ENCODE measurements around the gene GJA4. TPM values are rescaled to one million over a fixed set of nuclear protein-coding genes. Genes with fewer than 3 reads are reported as not detected.

Gene GJA4
- total RNA-seq, 1 donor from 2014 or later = 6.1 TPM

DNA sequence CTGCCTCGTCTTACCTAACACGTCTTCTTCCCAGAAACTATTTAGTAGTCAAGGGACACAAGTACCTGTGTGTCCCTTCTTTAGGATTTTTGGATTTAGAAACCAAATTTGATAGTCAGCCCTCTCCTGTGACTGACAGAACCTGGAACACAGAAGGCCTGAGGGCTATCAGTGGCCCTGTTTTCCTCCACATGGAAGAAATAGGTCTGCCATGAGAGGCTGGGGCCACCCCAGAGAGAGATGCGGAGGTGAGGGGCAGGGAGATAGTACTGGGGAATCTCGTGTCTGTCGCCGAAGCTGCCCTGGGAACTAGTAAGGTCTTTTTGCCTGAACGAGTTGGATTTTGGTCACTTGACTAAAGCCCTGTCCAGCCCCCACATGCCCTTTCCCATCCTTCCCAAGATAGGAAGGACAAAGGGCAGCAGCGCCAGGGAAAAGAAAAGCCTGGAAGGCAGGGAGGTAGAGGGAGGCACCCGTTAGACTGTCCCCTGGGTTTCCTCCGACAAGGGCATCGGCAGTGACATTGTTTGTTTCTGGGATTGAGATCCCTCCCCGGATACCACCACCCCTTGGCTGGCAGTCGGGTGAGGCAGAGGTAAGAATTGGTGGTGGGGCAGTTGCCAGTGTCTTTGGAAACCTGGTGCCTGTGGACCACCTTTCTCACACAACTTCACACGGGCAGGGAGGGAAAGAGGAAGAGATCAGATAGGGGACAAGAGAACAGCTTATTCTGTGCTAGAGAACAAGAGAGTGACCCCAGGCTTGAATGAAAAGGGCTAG lies 46.9 kb downstream of the GJA4 start:
- DNase-seq = no peak

DNA sequence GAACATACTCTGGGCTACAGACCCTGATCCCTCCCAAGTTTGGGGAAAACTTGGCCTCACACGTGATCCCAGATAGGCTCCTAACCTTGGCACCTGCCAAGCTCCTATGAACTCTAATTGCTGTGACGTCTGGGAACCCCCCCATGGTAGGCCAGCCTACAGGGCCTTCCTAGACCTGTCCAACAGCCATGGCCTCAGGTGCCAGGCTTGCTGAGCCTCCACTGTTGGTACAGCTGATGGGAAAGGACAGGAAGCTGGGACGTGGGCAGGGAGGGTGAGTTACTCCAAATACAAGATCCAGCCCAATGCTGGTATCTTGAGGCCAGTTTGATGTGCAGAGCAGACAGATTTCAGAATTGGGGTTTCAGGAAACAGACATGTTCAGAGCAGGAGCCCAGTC lies 47.6 kb downstream of the GJA4 start:
- DNase-seq = no peak

DNA sequence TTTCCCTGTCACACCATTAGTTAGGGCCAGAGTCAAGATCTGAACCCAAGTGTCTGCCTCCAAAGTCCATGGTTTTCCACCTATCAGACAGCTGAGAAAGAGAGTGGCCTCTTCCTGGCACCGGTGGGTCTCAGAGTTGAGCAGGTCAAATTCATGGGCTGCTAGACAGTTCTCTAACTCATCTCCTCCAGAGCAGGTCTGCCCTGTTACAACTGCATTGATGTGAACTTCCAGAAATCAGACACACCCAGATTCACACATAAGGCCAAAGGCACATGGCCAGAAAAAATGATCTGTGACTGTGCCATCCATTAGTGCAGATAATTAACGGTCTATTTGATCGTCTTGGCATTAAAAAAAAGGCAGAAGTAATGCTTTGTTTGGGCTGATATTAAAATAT lies 49.3 kb downstream of the GJA4 start:
- no peak for DNase-seq

DNA sequence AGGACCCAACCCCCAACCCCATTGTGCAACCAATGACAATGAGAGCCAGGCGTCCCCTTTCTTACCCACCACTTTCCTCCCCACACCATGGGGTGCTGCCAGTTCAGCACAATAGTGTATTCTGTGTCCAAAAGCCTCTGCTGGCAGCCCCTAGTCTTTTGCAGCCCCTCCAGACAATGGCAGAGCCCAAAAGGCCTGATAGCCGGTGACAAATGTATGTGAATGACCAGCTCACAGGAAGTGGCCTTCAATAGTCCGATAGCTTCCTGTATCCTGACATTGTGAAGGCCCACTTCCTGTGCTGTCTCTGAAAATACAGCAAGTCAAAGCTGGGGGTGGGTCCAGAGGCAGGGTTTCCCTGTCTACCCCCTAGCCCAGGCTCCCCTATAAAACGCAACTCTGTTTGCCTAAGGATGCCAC lies 50.2 kb downstream of the GJA4 start:
- no peak for DNase-seq

DNA sequence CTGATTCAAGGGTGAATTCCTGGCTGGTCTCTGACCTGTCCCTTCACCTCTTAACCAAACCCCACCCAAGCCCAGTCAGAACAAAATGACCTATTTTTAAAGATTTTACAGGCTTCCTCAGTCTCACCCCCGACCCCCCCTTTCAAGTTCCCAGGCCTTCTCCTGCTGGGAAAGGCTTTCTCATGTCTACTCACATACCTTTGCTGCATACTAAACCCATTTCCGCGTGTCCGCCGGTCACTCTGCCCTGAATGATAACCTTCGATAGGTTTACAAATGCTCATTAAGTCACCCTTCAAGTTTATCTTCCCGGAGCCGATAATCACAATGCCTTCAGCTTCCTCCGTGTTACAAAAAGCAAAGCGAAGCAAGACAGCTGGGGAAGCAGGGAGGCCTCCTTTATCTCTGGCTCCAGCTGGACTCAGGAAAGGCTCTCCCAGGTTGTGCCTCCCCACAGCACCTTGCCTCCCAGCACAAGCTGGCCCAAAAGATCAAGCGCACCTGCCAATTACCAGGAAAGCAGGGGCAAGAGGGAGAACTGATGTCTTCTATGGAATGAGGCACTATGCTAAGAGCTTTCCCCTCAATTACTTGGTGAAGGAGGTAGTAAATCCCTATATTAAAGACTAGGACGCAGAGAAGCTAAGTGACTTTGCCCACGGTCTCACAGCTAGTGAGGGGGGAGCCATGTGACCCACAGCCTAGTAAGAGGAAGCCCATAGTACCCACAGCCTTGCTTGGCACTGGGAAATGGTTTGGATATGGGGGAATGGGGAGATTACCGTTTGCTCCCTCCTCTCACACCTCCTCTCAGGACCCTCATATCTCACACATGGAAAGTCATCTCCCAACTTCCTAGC lies 50.8 kb downstream of the GJA4 start:
- no peak for DNase-seq

DNA sequence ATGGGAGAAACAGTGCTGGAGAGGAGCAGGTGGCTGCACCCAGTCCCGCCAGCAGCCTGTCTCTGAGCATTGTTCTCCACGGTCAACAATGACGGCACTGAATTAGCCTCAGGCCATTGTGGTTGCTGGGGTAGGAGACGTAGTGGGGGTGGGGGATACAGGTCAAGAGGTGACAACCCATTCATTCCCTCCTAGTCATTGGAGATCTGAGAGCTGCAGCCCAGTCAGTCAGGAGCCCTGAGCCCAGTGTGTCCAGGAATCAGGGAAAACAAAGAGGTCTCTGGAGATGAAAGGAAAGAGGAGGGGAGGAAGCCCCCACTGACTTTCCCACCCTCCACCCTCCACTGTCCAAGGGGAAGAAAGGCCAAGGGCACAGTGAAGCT lies 51.4 kb downstream of the GJA4 start:
- DNase-seq = no peak

Other genes starting within 250 kb of the GJA4 start
- gene GJB5, start 38.0 kb upstream of the GJA4 start, total RNA-seq = 18.0 TPM
- 4.7 TPM for gene GJB4, start 33.3 kb upstream of the GJA4 start, total RNA-seq
- 18.2 TPM for gene GJB3, start 11.8 kb upstream of the GJA4 start, total RNA-seq
- gene SMIM12, start 66.8 kb downstream of the GJA4 start, total RNA-seq = 8.0 TPM
- gene DLGAP3, start 136.7 kb downstream of the GJA4 start, total RNA-seq = under 0.01 TPM
- 17.0 TPM for gene TMEM35B, start 192.3 kb downstream of the GJA4 start, total RNA-seq
- gene ZMYM6, start 238.9 kb downstream of the GJA4 start, total RNA-seq = 20.2 TPM

Data from skin of body (tissue), 2 donors.